Effector CD8-positive, alpha-beta T cell (primary cell): ENCODE measurements around the gene ZSCAN30.
A peak's percentile ranks its signal among the peaks of the same experiment; 100 is the strongest.

ENCODE experiments used
- DNase-seq: peaks from one replicate; lab custom pipeline; 2025; lab: John Stamatoyannopoulos, UW

ZSCAN30 gene

GRCh38 chr18:35282353-35282752 is 7.7 kb downstream of the ZSCAN30 start:
- DNase-seq, result no peak

DNA sequence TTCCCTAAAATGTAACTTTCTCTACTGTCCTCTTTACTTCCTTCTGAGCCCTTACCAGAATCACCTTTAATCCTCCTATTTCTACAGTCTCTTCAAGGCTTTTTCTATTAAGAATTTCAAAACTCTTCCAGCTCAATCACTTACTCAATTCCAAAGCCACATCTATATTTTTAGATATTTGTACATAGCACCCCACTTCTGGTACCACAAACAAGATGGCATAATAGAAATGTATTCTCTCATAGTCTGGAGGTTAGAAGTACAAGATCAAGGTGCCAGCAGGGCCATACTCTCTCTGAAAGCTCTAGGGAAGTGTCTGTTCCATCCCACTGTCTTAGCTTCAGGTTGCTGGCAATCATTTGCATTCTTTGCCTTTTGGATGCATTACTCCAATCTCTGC is 11.1 kb downstream of the ZSCAN30 start:
- no peak for DNase-seq

DNA sequence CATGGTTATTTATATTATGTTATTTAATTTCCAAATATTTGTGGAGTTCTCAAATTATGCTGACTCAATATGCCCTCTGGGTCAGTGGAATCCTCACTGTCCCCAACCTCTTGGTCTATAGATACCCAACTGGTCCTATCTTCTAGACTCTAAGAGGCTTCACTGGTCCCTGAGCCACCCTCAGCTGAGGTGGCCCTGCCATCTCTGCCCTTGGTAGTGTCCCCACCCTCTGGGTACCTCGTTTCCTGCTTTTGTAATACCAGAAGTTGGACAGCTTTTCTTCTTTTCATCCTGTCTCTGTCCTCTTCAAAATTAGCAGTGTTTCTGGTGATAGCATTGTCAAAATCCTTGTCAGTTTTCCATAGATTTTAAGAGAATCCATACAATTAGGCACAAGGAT is 11.9 kb downstream of the ZSCAN30 start:
- no peak for DNase-seq

GRCh38 chr18:35277633-35278032 is 12.4 kb downstream of the ZSCAN30 start:
- no peak for DNase-seq

DNA sequence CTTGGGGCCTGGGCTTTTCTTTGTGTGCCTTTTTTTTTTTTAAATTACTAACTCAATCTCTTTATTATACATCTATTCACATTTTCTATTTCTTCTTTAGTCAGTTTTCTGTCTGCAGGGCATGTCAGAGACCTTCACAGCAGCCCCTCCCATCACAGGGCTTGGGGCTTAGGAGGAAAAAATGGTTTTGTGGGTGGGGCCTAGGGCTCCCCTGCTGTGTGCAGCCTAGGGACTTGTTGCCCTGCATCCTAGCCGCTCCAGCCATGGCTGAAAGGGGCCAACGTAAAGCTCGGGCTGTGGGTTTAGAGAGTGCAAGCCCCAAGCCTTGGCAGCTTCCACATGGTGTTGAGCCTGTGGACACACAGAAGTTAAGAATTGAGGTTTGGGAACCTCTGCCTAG is 13.8 kb downstream of the ZSCAN30 start:
- DNase-seq, result no peak

GRCh38 chr18:35271656-35272055 is 18.4 kb downstream of the ZSCAN30 start:
- no peak for DNase-seq

GRCh38 chr18:35268821-35269220 is 21.2 kb downstream of the ZSCAN30 start:
- no peak for DNase-seq

- no peak for DNase-seq
Observed at GRCh38 chr18:35267809-35268208, 22.2 kb downstream of the ZSCAN30 start.

DNA sequence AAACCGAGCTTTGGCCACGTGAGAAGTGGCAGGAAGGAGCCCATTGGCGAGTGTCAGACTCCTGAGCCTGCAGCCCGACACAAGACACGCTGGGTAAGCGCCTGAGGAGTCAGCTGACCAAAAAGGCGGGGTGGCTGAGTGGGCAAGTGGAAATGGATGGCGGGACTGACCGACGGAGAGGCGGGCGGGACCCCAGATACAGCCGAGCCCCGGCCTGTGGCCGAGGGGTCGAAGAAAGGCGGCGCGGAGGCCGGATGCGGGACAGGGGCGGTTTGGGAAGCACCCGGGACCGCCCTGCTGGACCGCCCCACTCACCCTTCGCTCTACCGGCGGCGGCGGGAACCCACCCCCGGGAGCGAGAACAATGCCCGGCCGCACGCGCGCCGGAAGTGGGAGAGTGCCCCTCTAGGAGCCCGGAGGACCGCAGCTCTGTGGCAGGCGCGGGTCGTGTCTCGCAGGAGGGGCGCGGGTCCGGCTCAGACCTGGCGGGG is 22.8 kb downstream of the ZSCAN30 start:
- DNase-seq, result peak; percentile 67

DNA sequence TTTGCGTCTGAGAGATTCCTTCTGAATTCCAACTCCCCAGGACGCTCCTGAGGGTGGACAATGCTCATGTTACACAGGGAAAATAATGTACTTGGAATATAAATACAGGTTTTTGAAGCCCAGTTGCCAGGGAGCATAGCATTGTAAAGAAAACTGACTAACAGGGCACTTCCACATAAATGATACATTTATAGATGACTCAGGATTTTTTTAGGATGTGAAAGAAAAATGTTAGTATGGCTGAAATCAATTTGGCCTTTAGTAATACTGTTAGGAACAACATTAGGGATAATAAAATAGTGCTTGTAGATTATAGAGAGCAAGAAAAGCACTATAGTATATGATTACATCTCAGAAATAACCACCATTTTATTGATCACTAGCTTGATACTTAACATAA is 25.6 kb downstream of the ZSCAN30 start:
- no peak for DNase-seq

- DNase-seq, result no peak
Observed at GRCh38 chr18:35256947-35257346, 33.1 kb downstream of the ZSCAN30 start.

- DNase-seq, result no peak
Observed at GRCh38 chr18:35253655-35254287, 36.3 kb downstream of the ZSCAN30 start.

GRCh38 chr18:35252466-35252865 is 37.6 kb downstream of the ZSCAN30 start:
- no peak for DNase-seq

- no peak for DNase-seq
Observed at GRCh38 chr18:35248429-35248828, 41.6 kb downstream of the ZSCAN30 start.

DNA sequence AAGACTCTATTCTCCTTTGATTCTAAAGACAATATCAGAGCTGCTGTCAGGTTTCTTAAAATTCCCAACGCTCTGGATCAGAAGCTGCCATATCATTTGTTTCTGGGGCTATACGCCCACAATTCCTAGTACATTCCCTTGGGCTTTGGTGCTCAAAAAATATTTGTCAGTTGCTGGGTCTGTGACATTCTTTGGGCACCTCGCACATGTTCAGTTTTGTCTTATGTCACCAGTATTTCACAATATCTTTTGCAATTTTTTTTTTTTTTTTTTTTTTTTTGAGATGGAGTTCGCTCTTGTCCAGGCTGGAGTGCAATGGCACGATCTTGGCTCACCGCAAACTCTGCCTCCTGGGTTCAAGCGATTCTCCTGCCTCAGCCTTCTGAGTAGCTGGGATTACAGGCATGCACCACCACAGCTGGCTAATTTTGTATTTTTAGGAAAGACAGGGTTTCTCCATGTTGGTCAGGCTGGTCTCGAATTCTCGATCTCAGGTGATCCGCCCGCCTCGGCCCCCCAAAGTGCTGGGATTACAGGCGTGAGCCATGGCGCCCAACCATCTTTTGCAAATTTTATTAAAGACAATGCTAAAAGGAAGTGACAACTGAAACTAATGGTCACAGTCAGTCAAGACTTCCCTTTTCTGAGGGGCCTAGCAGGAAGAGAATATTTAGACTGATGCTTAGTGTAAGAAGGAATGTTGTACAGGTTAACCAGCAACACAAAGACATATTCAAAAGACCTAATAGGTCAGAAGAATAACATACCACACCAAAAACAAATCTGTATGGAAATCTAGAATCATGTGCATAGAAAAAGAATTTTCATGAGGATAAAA is 42.4 kb downstream of the ZSCAN30 start:
- no peak for DNase-seq

DNA sequence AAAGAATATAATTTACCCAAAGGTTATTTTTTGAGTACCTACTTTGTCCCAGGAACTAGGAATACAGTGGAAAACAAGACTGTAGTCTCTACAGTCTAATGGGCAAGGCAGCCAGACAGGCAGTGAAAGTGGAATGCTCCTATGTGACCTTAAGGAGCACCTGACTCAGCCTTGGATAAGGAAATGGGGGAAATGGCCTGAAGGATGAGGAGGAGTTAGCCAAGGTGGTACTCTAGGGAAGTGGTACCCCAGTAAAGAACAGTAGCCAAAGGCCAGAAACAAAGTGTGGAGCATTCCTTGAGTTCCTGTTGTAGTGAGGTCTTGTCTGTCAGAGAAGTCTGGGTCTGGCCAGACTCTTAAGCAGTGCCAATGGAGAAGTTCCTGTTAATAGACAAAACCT is 43.2 kb downstream of the ZSCAN30 start:
- DNase-seq, result no peak

DNA sequence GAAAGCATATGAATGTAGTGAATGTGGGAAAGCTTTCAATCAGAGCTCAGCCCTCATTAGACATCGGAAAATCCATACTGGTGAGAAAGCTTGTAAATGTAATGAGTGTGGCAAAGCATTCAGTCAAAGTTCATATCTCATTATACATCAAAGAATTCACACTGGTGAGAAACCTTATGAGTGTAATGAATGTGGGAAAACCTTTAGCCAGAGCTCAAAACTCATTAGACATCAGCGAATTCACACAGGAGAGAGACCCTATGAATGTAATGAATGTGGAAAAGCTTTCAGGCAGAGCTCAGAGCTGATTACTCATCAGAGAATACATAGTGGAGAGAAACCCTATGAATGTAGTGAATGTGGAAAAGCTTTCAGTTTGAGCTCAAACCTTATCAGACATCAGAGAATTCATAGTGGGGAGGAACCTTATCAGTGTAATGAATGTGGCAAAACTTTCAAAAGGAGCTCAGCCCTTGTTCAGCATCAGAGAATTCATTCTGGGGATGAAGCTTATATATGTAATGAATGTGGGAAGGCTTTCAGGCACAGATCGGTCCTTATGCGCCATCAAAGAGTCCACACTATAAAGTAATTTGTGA is 44.2 kb downstream of the ZSCAN30 start:
- no peak for DNase-seq

GRCh38 chr18:35244671-35245070 is 45.4 kb downstream of the ZSCAN30 start:
- no peak for DNase-seq

DNA sequence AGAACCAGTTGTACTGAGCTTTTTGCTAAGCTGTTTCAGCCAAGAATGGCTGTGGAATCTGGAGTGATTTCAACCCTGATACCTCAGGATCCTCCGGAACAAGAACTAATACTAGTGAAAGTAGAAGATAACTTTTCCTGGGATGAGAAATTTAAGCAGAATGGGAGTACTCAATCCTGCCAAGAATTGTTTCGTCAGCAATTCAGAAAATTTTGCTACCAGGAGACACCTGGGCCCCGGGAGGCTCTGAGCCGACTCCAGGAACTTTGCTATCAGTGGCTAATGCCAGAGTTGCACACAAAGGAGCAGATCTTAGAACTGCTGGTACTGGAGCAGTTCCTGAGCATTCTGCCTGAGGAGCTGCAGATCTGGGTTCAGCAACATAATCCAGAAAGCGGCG is 47.6 kb downstream of the ZSCAN30 start:
- no peak for DNase-seq

- DNase-seq, result no peak
Observed at GRCh38 chr18:35241448-35241804, 48.6 kb downstream of the ZSCAN30 start.

DNA sequence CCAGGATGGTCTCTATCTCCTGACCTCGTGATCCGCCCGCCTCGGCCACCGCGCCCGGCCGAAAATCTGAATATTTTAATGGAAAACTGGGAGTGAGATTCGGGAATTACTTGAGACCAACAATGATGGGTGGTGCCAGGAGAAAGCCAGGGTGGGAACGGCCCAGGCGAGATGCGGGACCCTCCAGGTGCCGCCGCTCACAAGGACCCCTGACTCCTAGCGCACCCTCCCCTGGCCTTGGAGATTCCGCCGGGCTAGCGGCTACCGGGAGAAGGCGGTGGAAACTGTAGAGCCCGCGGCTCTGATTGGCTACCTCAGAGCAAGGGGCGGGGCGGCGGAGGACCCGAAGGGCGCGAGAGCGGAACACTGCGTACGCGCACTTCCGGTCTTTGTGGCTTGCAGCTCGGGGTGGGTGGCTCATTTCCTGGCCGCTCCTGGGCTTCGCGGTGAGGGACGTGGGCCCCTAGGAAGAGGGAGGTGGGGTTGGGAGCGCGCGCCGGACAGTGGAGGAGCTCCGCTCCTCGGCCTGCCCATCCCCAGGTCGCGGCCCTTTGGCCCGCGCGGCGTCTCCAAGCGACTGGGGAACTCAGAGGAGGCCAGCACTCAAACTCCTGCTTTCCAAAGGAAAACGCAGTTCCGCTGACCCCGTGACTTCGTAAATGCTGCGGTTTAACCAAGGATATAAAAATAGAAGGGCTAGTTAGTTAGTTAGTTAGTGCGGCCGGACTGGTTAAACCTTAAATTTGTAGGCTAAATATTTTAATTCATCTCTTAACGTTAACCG is 49.2 kb downstream of the ZSCAN30 start, which contains the start of gene ZNF397:
ZNF397 (plus strand) TSS at position 371 of the 784 bp plus-strand sequence. CDS start 1,437 bp downstream, outside the sequence.
- peak; percentile 89 for DNase-seq

DNA sequence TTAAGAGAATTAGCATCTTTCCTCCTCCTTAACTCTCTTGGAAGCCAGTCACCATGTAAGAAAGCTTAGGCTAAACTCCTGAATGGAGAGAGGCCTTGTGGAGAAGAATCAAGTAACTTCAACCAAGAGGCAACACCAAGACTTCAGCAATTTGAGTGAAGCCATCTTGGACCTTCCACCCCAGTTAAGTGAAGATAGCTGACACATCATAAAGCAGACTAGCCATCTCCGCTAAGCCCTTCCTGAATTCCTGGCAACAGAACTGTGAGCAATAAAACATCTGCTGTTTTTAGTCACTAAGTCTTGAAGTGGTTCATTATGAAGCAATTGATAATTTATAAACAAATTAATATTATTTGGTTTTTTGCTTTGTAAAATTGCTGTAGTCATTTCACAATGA is 50.7 kb downstream of the ZSCAN30 start:
- DNase-seq, result no peak
